ENCODE data around the gene SLC66A1. TPM values are rescaled to one million over a fixed set of nuclear protein-coding genes. Genes with fewer than 3 reads are reported as not detected.

Gene SLC66A1
- total RNA-seq, 6 donors from 2014 or later = 15.6 to 30.3 (median 24.3) TPM

- TF ChIP-seq CTCF (IDR thresholded peaks at IDR 0.05) (no peak), EP300 (IDR thresholded peaks at IDR 0.05) (no peak)
- peak overlapping the region in 3 of 4 donors; percentile 66 to 84 (median 81) for H3K27ac ChIP-seq
Measured at GRCh38 chr1:19368964-19369363, 56.8 kb downstream of the SLC66A1 start.

GRCh38 chr1:19369396-19370090 is 57.4 kb downstream of the SLC66A1 start:
- TF ChIP-seq POLR2AphosphoS5 (IDR thresholded peaks at IDR 0.05) (no peak), EP300 (IDR thresholded peaks at IDR 0.05) (no peak), CTCF (IDR thresholded peaks at IDR 0.05) (no peak)
- no peaks in the 10 kb centered on the region for H3K9me3 ChIP-seq
- DNase-seq (peak in 1 of 2 donors; percentile 71), ATAC-seq (ENCODE audit: low FRiP score in 2 of 2) (peak in 1 of 2 donors; percentile 61)
- H3K4me1 ChIP-seq = peaks cover 22 to 59% (median 54%) of the 10 kb centered on the region in 4 donors
- WGBS, 2 donors = 67 to 74% methylated on average over 16 of the region's 16 CpGs
- peak overlapping the region; percentile 49 to 84 (median 74) for H3K27ac ChIP-seq
- no peak overlapping the region for H3K4me3 ChIP-seq
- no peaks in the 10 kb centered on the region for H3K27me3 ChIP-seq
- peaks cover 0 to 21% (median 10%) of the 10 kb centered on the region in 4 donors for H3K36me3 ChIP-seq

More at GRCh38 chr1:19368964-19369363, 56.8 kb downstream of the SLC66A1 start:
- 61 to 72% methylated on average over 4 to 5 of the region's 5 CpGs for WGBS, 2 donors
- Histone ChIP-seq H3K4me1 (peaks cover 22 to 59% (median 54%) of the 10 kb centered on the region in 4 donors), H3K27me3 (no peaks in the 10 kb centered on the region), H3K36me3 (peaks cover 0 to 16% (median 5%) of the 10 kb centered on the region in 4 donors), H3K4me3 (no peak overlapping the region), H3K9me3 (no peaks in the 10 kb centered on the region)
- no peak for DNase-seq
- ATAC-seq (ENCODE audit: low FRiP score in 2 of 2) = no peak

- peak overlapping the region; percentile 49 to 84 (median 74) for H3K27ac ChIP-seq
Measured at GRCh38 chr1:19370453-19371170, 58.5 kb downstream of the SLC66A1 start.

More at GRCh38 chr1:19370453-19371170, 58.5 kb downstream of the SLC66A1 start:
- Histone ChIP-seq H3K27me3 (no peaks in the 10 kb centered on the region), H3K36me3 (peaks cover 4 to 32% (median 17%) of the 10 kb centered on the region in 4 donors), H3K4me1 (peaks cover 22 to 55% (median 53%) of the 10 kb centered on the region in 4 donors), H3K9me3 (no peaks in the 10 kb centered on the region), H3K4me3 (no peak overlapping the region)
- ATAC-seq (ENCODE audit: low FRiP score in 2 of 2) (peak; percentile 39 to 89), DNase-seq (peak; percentile 80 to 85)
- 50 to 51% methylated on average over 13 of the region's 13 CpGs for WGBS, 2 donors
- TF ChIP-seq CTCF (IDR thresholded peaks at IDR 0.05) (no peak), POLR2AphosphoS5 (IDR thresholded peaks at IDR 0.05) (peak in 1 of 2 donors; percentile 4), POLR2A (IDR thresholded peaks at IDR 0.05) (no peak), EP300 (IDR thresholded peaks at IDR 0.05) (no peak)
